Measurements from ENCODE around the gene PDPK1. TPM values are rescaled to one million over a fixed set of nuclear protein-coding genes. Genes with fewer than 3 reads are reported as not detected.

The PDPK1 gene
- total RNA-seq, 1 donor from 2014 or later: 46.4 TPM

DNA sequence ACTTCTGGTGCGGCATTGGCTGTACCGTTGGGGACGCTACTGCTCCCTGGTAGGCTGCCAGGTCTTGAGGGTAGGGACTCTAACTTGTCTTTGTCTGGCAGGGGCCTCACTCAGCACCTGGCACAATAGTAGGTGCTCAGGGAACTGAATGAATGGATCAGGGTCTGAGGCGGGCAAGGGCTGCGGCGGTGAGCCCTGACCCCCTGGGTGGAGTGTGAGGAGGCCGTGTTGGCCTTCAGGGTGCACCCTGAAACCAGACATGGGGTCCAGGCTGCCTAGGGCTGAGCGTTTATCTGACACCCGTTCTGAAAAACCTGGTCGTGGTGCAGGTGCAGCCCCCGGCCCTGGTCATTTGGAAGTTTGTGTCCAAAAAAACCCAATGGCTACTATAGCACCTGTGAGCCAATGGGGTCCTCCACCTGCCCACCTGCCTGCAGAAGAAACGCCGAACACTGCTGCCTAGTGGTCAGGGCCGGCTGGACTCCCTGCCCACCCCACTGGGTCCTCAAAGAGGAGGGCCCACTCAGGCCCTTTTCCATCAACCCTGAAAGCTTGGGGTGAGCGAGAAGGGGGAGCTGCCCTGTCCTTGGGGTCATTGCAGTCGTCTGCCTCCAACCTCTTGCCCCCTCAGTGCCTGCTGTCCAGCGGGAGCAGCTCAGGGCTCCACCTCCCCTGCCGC is 29.0 kb upstream of the PDPK1 start:
- Histone ChIP-seq H3K4me1 (peaks cover 32% of the 10 kb centered on the region), H3K9me3 (replicated peaks) (no peaks in the 10 kb centered on the region), H3K27me3 (ENCODE audit: low read depth) (no peaks in the 10 kb centered on the region), H3K4me3 (no peak overlapping the region), H3K36me3 (no peaks in the 10 kb centered on the region), H3K27ac (replicated peaks) (no peak overlapping the region)
- TF ChIP-seq, protein P1, sequence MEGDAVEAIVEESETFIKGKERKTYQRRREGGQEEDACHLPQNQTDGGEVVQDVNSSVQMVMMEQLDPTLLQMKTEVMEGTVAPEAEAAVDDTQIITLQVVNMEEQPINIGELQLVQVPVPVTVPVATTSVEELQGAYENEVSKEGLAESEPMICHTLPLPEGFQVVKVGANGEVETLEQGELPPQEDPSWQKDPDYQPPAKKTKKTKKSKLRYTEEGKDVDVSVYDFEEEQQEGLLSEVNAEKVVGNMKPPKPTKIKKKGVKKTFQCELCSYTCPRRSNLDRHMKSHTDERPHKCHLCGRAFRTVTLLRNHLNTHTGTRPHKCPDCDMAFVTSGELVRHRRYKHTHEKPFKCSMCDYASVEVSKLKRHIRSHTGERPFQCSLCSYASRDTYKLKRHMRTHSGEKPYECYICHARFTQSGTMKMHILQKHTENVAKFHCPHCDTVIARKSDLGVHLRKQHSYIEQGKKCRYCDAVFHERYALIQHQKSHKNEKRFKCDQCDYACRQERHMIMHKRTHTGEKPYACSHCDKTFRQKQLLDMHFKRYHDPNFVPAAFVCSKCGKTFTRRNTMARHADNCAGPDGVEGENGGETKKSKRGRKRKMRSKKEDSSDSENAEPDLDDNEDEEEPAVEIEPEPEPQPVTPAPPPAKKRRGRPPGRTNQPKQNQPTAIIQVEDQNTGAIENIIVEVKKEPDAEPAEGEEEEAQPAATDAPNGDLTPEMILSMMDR (IDR thresholded peaks at IDR 0.05; ENCODE audit: borderline replicate concordance): no peak
- intact Hi-C loops (cut with micrococcal nuclease): no loop called here
- no peak for DNase-seq

DNA sequence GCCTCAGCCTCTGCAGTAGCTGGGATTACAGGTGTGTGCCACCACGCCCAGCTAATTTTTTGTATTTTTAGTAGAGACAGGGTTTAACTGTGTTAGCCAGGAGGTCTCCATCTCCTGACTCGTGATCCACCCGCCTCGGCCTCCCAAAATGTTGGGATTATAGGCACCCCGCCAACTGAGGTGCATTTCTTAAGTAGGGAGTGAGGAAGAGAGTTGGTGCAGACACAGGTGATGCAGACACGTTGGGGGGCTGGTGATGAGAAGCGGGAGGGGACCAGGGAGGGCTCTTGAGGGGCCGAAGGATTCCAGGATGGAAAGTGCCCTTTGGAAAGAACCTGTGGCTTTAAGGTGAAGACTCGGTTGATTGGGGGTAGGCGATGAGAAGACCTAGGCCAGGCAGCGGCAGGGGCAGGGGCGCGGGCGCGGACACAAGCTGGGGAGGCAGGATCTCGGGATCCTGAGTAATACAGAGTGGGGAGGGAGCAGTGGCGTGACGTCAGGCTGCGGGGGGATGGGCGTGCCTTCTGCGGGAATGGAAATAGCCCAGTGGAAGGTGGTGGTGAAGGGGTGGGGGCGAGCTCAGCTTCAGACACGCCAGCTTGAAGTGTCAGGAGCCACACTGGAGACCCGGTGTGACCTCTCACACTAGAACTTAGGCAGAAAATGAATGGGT is 26.6 kb upstream of the PDPK1 start:
- peaks cover 40% of the 10 kb centered on the region for H3K4me1 ChIP-seq
- H3K27me3 ChIP-seq (ENCODE audit: low read depth): no peaks in the 10 kb centered on the region
- H3K36me3 ChIP-seq: no peaks in the 10 kb centered on the region
- no peak overlapping the region for H3K4me3 ChIP-seq
- TF ChIP-seq, protein P1 (IDR thresholded peaks at IDR 0.05; ENCODE audit: borderline replicate concordance): no peak
- H3K9me3 ChIP-seq (replicated peaks): no peaks in the 10 kb centered on the region
- intact Hi-C loops (cut with micrococcal nuclease): no loop called here
- DNase-seq: peak; percentile 68
- no peak overlapping the region for H3K27ac ChIP-seq (replicated peaks)

DNA sequence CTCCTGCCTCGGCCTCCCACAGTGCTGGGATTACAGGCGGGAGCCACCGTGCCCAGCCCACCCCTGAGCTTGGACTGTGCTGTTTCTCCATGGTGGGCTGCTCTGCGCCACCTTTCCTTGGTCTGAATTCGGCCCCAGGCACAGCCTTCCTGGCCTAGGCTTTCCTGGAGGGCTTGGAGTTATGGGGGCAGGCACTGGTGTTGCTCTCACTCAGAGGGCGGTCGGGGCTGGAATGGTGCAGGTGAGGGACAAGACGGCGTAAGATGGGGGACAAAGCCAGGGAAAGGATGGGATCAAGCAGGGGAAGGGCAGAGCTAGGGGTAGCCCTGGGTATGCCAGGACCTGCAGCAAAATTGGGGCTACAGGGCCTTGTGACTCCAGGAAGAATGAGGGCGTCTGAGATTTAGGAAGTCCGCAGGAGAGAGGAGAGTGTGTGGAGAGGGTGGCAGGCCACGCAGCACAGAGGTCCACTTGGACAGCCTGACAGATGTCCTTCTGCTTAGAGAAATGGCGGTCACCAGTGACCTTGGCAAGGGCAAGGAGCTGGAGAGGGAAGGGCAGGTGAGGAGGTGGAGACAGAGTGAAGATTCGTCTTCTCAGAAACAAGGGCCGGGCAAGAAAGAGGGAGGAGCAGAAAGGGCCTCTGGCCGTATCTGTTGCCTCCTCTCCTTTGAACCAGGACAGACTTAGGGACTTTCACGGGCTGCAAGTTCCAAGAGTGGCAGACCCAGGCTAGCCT is 25.7 kb upstream of the PDPK1 start:
- Histone ChIP-seq H3K36me3 (no peaks in the 10 kb centered on the region), H3K27me3 (ENCODE audit: low read depth) (no peaks in the 10 kb centered on the region), H3K27ac (replicated peaks) (peak overlapping the region; percentile 92), H3K4me1 (peaks cover 49% of the 10 kb centered on the region), H3K9me3 (replicated peaks) (no peaks in the 10 kb centered on the region), H3K4me3 (no peak overlapping the region)
- intact Hi-C loops (cut with micrococcal nuclease): no loop called here
- TF ChIP-seq, protein P1 (IDR thresholded peaks at IDR 0.05; ENCODE audit: borderline replicate concordance): no peak
- DNase-seq: no peak

DNA sequence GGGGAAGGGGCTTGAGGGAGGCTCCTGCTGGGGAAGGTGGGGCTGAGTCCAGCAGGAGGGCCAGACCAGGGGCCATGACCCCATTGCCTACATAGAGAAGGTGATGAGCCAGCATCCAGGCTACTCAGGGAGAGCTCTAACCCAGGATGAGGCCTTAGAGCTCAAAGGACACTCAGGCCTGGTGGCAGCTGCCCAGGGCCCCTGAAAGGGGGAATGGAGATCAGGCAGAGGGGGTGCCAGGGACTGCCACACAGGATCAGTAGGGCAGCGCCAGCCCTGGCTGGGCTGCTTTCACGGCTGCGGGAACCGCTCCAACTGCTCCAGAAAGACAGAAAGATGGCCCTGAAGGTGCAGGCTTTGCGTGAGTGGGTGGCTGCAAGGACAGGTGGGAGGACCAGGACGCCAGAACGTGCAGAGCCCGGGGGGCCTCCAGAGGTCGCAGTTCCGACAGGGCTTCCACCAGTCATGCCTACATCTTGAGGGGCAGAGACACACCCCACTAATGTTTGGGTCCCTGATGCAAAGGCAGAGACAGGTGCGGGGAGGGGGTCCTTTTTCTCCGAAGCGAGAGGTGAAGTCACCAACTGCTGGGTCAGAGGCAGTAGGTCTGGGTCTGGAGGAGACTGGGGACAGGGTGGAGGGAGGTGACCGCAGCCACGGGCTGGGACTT is 25.0 kb upstream of the PDPK1 start:
- intact Hi-C loops (cut with micrococcal nuclease): no loop called here
- DNase-seq: no peak
- Histone ChIP-seq H3K9me3 (replicated peaks) (no peaks in the 10 kb centered on the region), H3K36me3 (no peaks in the 10 kb centered on the region), H3K4me3 (peak overlapping the region; percentile 97), H3K27ac (replicated peaks) (peak overlapping the region; percentile 92), H3K27me3 (ENCODE audit: low read depth) (no peaks in the 10 kb centered on the region), H3K4me1 (peaks cover 56% of the 10 kb centered on the region)
- TF ChIP-seq, protein P1 (IDR thresholded peaks at IDR 0.05; ENCODE audit: borderline replicate concordance): no peak
